ENCODE data around the gene SLC2A6. TPM values are rescaled to one million over a fixed set of nuclear protein-coding genes. Genes with fewer than 3 reads are reported as not detected.

Gene SLC2A6
- polyA plus RNA-seq, 1 donor (not counting 4 experiments of a cell fraction or from before 2014, with no cell fraction given), result 15.9 TPM

GRCh38 chr9:133476941-133477340 is 2.0 kb downstream of the SLC2A6 start:
- no peak overlapping the region for H3K27ac ChIP-seq (ENCODE audit: control insufficient read depth, insufficient read depth, low read length)
- no peak overlapping the region for H3K9ac ChIP-seq (ENCODE audit: control insufficient read depth, extremely low read depth, insufficient read depth, low read length)
- dilution Hi-C loops (cut with MboI; ENCODE audit: extremely low pct_ligation_motif_present, low sequenced_read_pairs), result no loop called here
- H3K36me3 ChIP-seq (ENCODE audit: control insufficient read depth in 2 of 2, extremely low read depth in 1 of 2, insufficient read depth in 2 of 2, low read length in 2 of 2), result peaks cover 21 to 36% of the 10 kb centered on the region in 2 experiments
- peaks cover 23% of the 10 kb centered on the region for H3K79me2 ChIP-seq (ENCODE audit: control insufficient read depth, insufficient read depth, low read length)
- H3K4me2 ChIP-seq (ENCODE audit: control insufficient read depth, extremely low read depth, insufficient read depth, low read depth, low read length), result no peak overlapping the region
- no peaks in the 10 kb centered on the region for H3K9me3 ChIP-seq (ENCODE audit: control insufficient read depth, low read depth, low read length)
- H2AFZ ChIP-seq (ENCODE audit: control insufficient read depth, low read length), result no peak overlapping the region
- H3K27me3 ChIP-seq (ENCODE audit: control insufficient read depth, extremely low read depth, insufficient read depth, low read length), result no peaks in the 10 kb centered on the region
- DNase-seq (ENCODE audit: low read depth, low spot score), result no peak
- H3K9me1 ChIP-seq (ENCODE audit: control insufficient read depth, extremely low read depth, insufficient read depth, low read length), result peaks cover 3% of the 10 kb centered on the region
- H3K4me1 ChIP-seq (ENCODE audit: control insufficient read depth, extremely low read depth, insufficient read depth, low read length), result peaks cover 21% of the 10 kb centered on the region
- FAIRE-seq, result no peak
- TF ChIP-seq CTCF (optimal IDR thresholded peaks at IDR 0.05 in 1 of 3, IDR thresholded peaks at IDR 0.05 in 1 of 3, conservative IDR thresholded peaks at IDR 0.05 in 1 of 3; ENCODE audit: extremely low read depth in 1 of 3, insufficient read depth in 2 of 3, low read length in 3 of 3) (no peak), EZH2 (IDR thresholded peaks at IDR 0.05; ENCODE audit: low read length) (no peak)
- H4K20me1 ChIP-seq (ENCODE audit: control insufficient read depth, extremely low read depth, insufficient read depth, low read length), result peaks cover 3% of the 10 kb centered on the region
- H3K4me3 ChIP-seq (ENCODE audit: control insufficient read depth in 2 of 3, extremely low read depth in 1 of 3, insufficient read depth in 2 of 3, low read depth in 1 of 3, low read length in 3 of 3), result no peak overlapping the region

GRCh38 chr9:133476036-133476931 is 2.6 kb downstream of the SLC2A6 start:
- DNase-seq (ENCODE audit: low read depth, low spot score) (no peak), FAIRE-seq (no peak)
- Histone ChIP-seq H3K79me2 (ENCODE audit: control insufficient read depth, insufficient read depth, low read length) (peaks cover 23% of the 10 kb centered on the region), H3K27me3 (ENCODE audit: control insufficient read depth, extremely low read depth, insufficient read depth, low read length) (no peaks in the 10 kb centered on the region), H3K4me1 (ENCODE audit: control insufficient read depth, extremely low read depth, insufficient read depth, low read length) (peaks cover 21% of the 10 kb centered on the region), H3K4me2 (ENCODE audit: control insufficient read depth, extremely low read depth, insufficient read depth, low read depth, low read length) (no peak overlapping the region), H3K4me3 (ENCODE audit: control insufficient read depth in 2 of 3, extremely low read depth in 1 of 3, insufficient read depth in 2 of 3, low read depth in 1 of 3, low read length in 3 of 3) (no peak overlapping the region), H4K20me1 (ENCODE audit: control insufficient read depth, extremely low read depth, insufficient read depth, low read length) (peaks cover 3% of the 10 kb centered on the region), H3K9ac (ENCODE audit: control insufficient read depth, extremely low read depth, insufficient read depth, low read length) (no peak overlapping the region), H3K27ac (ENCODE audit: control insufficient read depth, insufficient read depth, low read length) (no peak overlapping the region), H2AFZ (ENCODE audit: control insufficient read depth, low read length) (no peak overlapping the region), H3K9me3 (ENCODE audit: control insufficient read depth, low read depth, low read length) (no peaks in the 10 kb centered on the region), H3K36me3 (ENCODE audit: control insufficient read depth in 2 of 2, extremely low read depth in 1 of 2, insufficient read depth in 2 of 2, low read length in 2 of 2) (peaks cover 21 to 40% of the 10 kb centered on the region in 2 experiments), H3K9me1 (ENCODE audit: control insufficient read depth, extremely low read depth, insufficient read depth, low read length) (peaks cover 3% of the 10 kb centered on the region)
- dilution Hi-C loops (cut with MboI; ENCODE audit: extremely low pct_ligation_motif_present, low sequenced_read_pairs), result no loop called here
- TF ChIP-seq CTCF (optimal IDR thresholded peaks at IDR 0.05 in 1 of 3, IDR thresholded peaks at IDR 0.05 in 1 of 3, conservative IDR thresholded peaks at IDR 0.05 in 1 of 3; ENCODE audit: extremely low read depth in 1 of 3, insufficient read depth in 2 of 3, low read length in 3 of 3) (no peak), EZH2 (IDR thresholded peaks at IDR 0.05; ENCODE audit: low read length) (no peak)

All from keratinocyte (primary cell).